Colonic mucosa (tissue), 4 donors: ENCODE measurements around the gene LRMDA. TPM values are rescaled to one million over a fixed set of nuclear protein-coding genes. Genes with fewer than 3 reads are reported as not detected.

Source experiments
- DNase-seq: peaks from one replicate; pipeline ENCODE4 v3.0.0-alpha.2; 2020
- H3K27ac ChIP-seq: fragments of 200-600 bp; one replicate; pipeline ENCODE4 v1.8.0; 2021
- H3K27me3 ChIP-seq: fragments of 200-600 bp; one replicate; pipeline ENCODE4 v1.8.0; 2021
- H3K36me3 ChIP-seq: fragments of 200-600 bp; one replicate; pipeline ENCODE4 v1.8.0; 2021
- H3K4me1 ChIP-seq: fragments of 200-600 bp; one replicate; pipeline ENCODE4 v1.8.0; 2021; ENCODE audit warnings: mild to moderate bottlenecking
- H3K4me3 ChIP-seq: fragments of 200-600 bp; one replicate; pipeline ENCODE4 v1.8.0; 2021
- H3K9ac ChIP-seq, 2 donors: one replicate each; pipeline ENCODE4 v1.7.0; 2013; ENCODE audit warnings: control low read depth in 2 of 2, low read depth in 2 of 2, low read length in 2 of 2
- H3K9me3 ChIP-seq: fragments of 200-600 bp; one replicate; pipeline ENCODE4 v1.8.0; 2021
- intact Hi-C: fragments of 100-400 bp; cut with DNase I; formaldehyde crosslinking; loops from one replicate; pipeline ENCODE4 v1.14.1; 2022
- total RNA-seq, 2 donors: library from RNA; stranded (reverse); fragmentation: NEBNext Ultra II Directional in 1 of 2; extraction: Animal tissue kit (Norgen Biotek cat#: 25700) in 1 of 2; gene quantifications; one replicate each; pipeline ENCODE4 v1.2.1, GENCODE V29; 2021
- TF ChIP-seq, protein P1 (sequence below): fragments of 200-600 bp; IDR thresholded peaks from one replicate; pipeline ENCODE4 v1.8.0; 2022; ENCODE audit warnings: antibody characterized with exemption, mild to moderate bottlenecking
- donor health status: healthy.
- donor health status: DM: no; HTN: no; CAD: no.
- donor health status: DM: no; HTN: no; CAD: no.

The LRMDA gene
- total RNA-seq, 2 donors from 2014 or later, result 2.5 to 5.2 TPM

DNA sequence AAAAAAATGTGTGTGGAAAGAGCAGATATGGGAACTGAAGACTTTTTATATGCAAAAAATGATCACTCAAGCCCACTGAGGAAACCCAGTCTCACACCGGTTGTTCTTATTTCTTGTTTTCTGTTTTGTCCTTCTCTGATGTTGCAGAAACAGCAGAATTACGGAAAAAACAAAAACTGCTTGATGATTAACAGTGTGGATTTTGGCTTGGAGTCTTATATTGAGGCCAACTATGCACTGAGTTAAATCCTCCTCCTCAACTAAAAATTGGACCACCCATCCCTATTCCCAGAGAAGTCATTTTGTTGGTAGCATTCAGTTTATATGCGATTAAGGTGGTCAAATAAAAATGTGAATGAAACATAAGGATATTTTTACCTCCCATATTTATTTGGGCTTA, 246.1 kb downstream of the LRMDA start:
- intact Hi-C loops, result no loop called here
- H3K27me3 ChIP-seq, result no peaks in the 10 kb centered on the region
- TF ChIP-seq, protein P1, sequence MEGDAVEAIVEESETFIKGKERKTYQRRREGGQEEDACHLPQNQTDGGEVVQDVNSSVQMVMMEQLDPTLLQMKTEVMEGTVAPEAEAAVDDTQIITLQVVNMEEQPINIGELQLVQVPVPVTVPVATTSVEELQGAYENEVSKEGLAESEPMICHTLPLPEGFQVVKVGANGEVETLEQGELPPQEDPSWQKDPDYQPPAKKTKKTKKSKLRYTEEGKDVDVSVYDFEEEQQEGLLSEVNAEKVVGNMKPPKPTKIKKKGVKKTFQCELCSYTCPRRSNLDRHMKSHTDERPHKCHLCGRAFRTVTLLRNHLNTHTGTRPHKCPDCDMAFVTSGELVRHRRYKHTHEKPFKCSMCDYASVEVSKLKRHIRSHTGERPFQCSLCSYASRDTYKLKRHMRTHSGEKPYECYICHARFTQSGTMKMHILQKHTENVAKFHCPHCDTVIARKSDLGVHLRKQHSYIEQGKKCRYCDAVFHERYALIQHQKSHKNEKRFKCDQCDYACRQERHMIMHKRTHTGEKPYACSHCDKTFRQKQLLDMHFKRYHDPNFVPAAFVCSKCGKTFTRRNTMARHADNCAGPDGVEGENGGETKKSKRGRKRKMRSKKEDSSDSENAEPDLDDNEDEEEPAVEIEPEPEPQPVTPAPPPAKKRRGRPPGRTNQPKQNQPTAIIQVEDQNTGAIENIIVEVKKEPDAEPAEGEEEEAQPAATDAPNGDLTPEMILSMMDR, result no peak
- H3K9me3 ChIP-seq, result no peaks in the 10 kb centered on the region
- H3K27ac ChIP-seq, result no peak overlapping the region
- no peaks in the 10 kb centered on the region for H3K36me3 ChIP-seq
- no peak overlapping the region for H3K9ac ChIP-seq
- no peak for DNase-seq
- H3K4me1 ChIP-seq, result no peaks in the 10 kb centered on the region
- H3K4me3 ChIP-seq, result no peak overlapping the region

DNA sequence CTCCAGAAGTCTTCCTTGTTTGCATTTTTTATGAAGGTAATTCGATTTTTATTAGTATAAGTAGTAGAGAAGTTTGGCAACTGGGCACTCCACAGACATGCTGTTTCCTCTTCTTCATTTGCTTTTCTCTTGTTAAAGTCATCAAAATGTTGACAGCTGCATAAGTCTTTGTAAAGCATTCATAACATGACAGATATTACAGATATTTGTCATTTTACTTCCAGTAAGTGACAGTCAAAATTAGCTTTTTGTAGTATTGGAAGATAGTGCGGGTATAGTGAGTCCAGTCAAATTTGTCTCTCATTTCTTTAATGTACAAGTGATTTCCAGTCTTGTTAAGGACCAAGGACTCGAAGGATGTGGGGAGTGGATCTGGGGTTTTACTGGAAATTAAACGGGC, 247.1 kb downstream of the LRMDA start:
- Histone ChIP-seq H3K27ac (no peak overlapping the region), H3K4me3 (no peak overlapping the region), H3K27me3 (no peaks in the 10 kb centered on the region), H3K36me3 (no peaks in the 10 kb centered on the region), H3K4me1 (no peaks in the 10 kb centered on the region), H3K9ac (no peak overlapping the region), H3K9me3 (no peaks in the 10 kb centered on the region)
- TF ChIP-seq, protein P1, result no peak
- DNase-seq, result no peak
- intact Hi-C loops, result no loop called here

DNA sequence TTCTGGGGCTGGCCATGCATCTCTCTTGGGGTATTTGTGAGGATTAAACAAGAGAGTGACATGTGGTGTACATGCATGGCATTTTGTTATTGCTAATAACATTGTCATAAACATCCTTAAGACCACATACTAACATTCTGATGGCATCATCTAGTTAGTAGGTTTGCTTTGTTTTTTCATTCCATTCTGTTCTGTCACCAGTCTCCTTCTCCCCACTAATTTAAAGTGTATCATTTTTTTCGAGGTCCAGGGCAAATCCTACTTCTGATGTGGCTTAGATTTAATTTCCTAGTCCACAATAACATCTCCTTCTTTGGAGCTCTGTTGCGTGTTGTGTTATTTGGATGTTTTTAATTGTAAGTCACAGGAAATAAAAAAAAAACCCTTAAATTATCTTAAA, 248.1 kb downstream of the LRMDA start:
- H3K4me1 ChIP-seq, result no peaks in the 10 kb centered on the region
- H3K9me3 ChIP-seq, result no peaks in the 10 kb centered on the region
- DNase-seq, result no peak
- no peak overlapping the region for H3K9ac ChIP-seq
- intact Hi-C loops, result no loop called here
- no peaks in the 10 kb centered on the region for H3K36me3 ChIP-seq
- no peaks in the 10 kb centered on the region for H3K27me3 ChIP-seq
- H3K4me3 ChIP-seq, result no peak overlapping the region
- H3K27ac ChIP-seq, result no peak overlapping the region
- TF ChIP-seq, protein P1, result no peak

DNA sequence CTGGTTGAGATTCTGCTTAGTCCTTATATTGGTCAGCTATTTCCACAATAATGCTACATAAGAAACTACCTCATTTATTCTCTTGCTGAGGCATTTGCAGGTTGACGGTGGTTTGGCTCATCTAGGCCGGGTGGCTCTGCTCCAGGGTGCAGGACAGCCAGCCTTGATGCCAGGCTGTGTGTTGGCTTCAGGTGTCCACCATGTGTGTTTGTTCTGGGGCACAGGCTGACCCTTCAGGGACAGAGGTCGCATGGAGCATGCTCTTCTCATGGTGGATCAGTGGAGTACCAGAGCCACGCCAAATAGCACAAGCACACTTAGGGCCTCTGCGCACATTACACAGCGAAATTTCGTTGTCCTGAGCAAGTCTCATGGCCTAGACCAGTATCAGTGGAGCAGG, 249.9 kb downstream of the LRMDA start:
- no peak for DNase-seq
- Histone ChIP-seq H3K27me3 (no peaks in the 10 kb centered on the region), H3K4me3 (no peak overlapping the region), H3K9me3 (no peaks in the 10 kb centered on the region), H3K4me1 (no peaks in the 10 kb centered on the region), H3K9ac (no peak overlapping the region), H3K36me3 (no peaks in the 10 kb centered on the region), H3K27ac (no peak overlapping the region)
- TF ChIP-seq, protein P1, result no peak
- intact Hi-C loops, result no loop called here

DNA sequence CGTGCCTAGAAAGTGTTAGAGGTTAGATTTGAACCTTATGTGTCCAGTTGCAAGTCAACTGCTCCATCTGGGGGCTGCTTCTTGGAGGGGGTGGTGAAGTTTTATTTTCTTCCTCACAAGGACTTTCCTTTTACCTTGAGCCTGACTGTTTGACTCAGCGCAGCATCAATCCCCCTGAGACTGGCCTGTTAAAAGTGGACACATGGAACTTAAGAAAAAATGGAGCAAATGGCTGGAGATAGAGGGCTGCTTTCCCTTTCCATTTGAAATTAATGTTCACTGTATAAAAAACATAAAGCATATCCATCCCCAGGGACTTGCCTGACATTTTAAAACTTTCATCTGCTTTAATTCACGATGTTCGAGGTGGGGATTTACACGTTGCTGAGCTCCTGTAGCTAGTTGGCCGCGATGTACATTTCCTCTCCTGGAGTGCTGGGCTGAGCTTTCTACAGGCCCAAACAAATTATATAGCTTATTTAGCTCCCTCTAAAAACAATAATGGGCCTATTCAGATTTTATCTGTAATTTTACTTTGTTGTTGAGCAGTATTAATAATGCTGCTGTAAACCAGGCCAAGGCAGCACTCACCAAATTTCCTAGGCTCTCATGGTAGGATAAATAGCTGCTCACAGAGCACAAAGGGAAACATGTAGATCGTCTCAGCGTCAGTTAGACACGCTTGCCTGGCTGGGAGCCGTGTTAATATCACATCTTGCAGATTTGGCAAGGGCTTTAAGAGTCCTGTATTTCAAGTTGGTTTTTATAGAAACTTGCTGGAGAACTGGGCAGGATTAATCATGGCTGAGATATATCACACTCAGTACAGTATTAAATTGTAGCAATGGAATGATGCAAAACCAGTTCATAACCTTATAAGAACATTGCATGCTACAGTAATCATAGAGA, 251.5 kb downstream of the LRMDA start:
- H3K27me3 ChIP-seq, result no peaks in the 10 kb centered on the region
- intact Hi-C loops, result no loop called here
- H3K9me3 ChIP-seq, result no peaks in the 10 kb centered on the region
- H3K9ac ChIP-seq, result no peak overlapping the region
- DNase-seq, result no peak
- H3K36me3 ChIP-seq, result no peaks in the 10 kb centered on the region
- H3K4me3 ChIP-seq, result no peak overlapping the region
- H3K4me1 ChIP-seq, result no peaks in the 10 kb centered on the region
- TF ChIP-seq, protein P1, result no peak
- H3K27ac ChIP-seq, result no peak overlapping the region
